OCI-LY1 (cell line): ENCODE measurements around the gene TSKU.

Source experiments
- EZH2 ChIP-seq: fragments of 200-600 bp; sonication (generic), shearing (Covaris generic); IDR thresholded peaks from 2 replicates; pipeline ENCODE4 v1.8.0; 2017; ENCODE audit warnings: borderline replicate concordance, mixed run types, mild to moderate bottlenecking, antibody characterized with exemption, low read length, moderate library complexity, mixed read lengths
- TF ChIP-seq, protein P1 (sequence below): fragments of 200-600 bp; sonication (generic), shearing (Covaris generic); IDR thresholded peaks from 2 replicates; pipeline ENCODE4 v1.5.1; 2017; ENCODE audit warnings: mild to moderate bottlenecking, antibody characterized with exemption, low read length, moderate library complexity, mixed read lengths

DNA sequence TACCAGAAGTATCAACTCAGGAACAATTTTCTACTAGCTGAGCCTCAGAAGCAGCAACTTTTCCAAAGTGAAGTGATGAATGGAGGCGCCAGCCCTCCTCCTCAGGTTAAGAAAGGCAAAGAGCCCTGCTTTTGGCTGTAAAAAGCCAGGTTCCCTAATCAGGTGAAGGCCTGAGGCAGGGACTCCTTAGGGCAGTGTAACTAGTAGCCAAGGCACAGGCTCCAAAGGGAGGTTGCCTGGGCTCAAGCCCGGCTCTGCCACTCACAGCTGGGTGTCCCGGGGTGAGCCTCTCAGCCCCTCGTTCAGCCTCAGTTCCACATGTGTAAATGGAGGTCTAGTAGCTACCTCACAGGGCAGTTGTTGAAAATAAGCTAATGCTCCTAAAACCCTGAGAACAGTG, 19.5 kb downstream of the TSKU start:
- TF ChIP-seq, protein P1, sequence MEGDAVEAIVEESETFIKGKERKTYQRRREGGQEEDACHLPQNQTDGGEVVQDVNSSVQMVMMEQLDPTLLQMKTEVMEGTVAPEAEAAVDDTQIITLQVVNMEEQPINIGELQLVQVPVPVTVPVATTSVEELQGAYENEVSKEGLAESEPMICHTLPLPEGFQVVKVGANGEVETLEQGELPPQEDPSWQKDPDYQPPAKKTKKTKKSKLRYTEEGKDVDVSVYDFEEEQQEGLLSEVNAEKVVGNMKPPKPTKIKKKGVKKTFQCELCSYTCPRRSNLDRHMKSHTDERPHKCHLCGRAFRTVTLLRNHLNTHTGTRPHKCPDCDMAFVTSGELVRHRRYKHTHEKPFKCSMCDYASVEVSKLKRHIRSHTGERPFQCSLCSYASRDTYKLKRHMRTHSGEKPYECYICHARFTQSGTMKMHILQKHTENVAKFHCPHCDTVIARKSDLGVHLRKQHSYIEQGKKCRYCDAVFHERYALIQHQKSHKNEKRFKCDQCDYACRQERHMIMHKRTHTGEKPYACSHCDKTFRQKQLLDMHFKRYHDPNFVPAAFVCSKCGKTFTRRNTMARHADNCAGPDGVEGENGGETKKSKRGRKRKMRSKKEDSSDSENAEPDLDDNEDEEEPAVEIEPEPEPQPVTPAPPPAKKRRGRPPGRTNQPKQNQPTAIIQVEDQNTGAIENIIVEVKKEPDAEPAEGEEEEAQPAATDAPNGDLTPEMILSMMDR, result no peak
- no peak for TF ChIP-seq EZH2
